Glutamatergic neuron (in vitro differentiated cells): ENCODE measurements around the gene LBX1. TPM values are rescaled to one million over a fixed set of nuclear protein-coding genes. Genes with fewer than 3 reads are reported as not detected.

ENCODE experiments used
- DNase-seq: peaks from one replicate; pipeline ENCODE4 v3.0.0; 2022
- H3K27ac Mint-ChIP-seq: one replicate; pipeline ENCODE4 v1.8.0; 2020; ENCODE audit warnings: mild to moderate bottlenecking, mixed read lengths, inconsistent platforms; ENCODE audit not compliant: unreplicated experiment
- H3K27me3 Mint-ChIP-seq: one replicate; pipeline ENCODE4 v1.8.0; 2020; ENCODE audit warnings: mild to moderate bottlenecking, moderate library complexity, mixed read lengths, inconsistent platforms; ENCODE audit not compliant: unreplicated experiment
- H3K36me3 Mint-ChIP-seq: one replicate; pipeline ENCODE4 v1.8.0; 2020; ENCODE audit warnings: mild to moderate bottlenecking, mixed read lengths, inconsistent platforms; ENCODE audit not compliant: unreplicated experiment
- H3K4me1 Mint-ChIP-seq: one replicate; pipeline ENCODE4 v1.8.0; 2020; ENCODE audit warnings: mild to moderate bottlenecking, low read depth, mixed read lengths, inconsistent platforms; ENCODE audit not compliant: unreplicated experiment
- H3K4me3 Mint-ChIP-seq: one replicate; pipeline ENCODE4 v1.8.0; 2020; ENCODE audit warnings: mild to moderate bottlenecking, mixed read lengths, inconsistent platforms; ENCODE audit not compliant: unreplicated experiment
- H3K9me3 Mint-ChIP-seq: one replicate; pipeline ENCODE4 v1.8.0; 2020; ENCODE audit warnings: mild to moderate bottlenecking, moderate library complexity, mixed read lengths, inconsistent platforms; ENCODE audit not compliant: unreplicated experiment
- CTCF ChIP-seq: fragments of 200-600 bp; sonication (generic); IDR thresholded peaks from one replicate; pipeline ENCODE4 v1.5.0; 2021; ENCODE audit not compliant: partially characterized antibody, unreplicated experiment
- total RNA-seq: library from RNA; stranded (reverse); fragmentation: NEBNext Ultra II Directional; extraction: Animal tissue kit (Norgen Biotek cat#: 25700); gene quantifications from one replicate; pipeline ENCODE4 v1.2.1, GENCODE V29; 2021; ENCODE audit not compliant: unreplicated experiment

The LBX1 gene
- total RNA-seq, 1 donor from 2014 or later, result not detected

- Mint-ChIP-seq H3K27me3 (peaks cover 39% of the 10 kb centered on the region), H3K4me3 (peak overlapping the region; percentile 32), H3K4me1 (peaks cover 12% of the 10 kb centered on the region), H3K36me3 (no peaks in the 10 kb centered on the region), H3K9me3 (peaks cover 7% of the 10 kb centered on the region), H3K27ac (no peak overlapping the region)
- no peak for TF ChIP-seq CTCF
- DNase-seq, result no peak
Measured at GRCh38 chr10:101218351-101219138, 10.7 kb downstream of the LBX1 start.

- Mint-ChIP-seq H3K36me3 (no peaks in the 10 kb centered on the region), H3K4me3 (peak overlapping the region; percentile 69), H3K27ac (no peak overlapping the region), H3K4me1 (peaks cover 12% of the 10 kb centered on the region), H3K27me3 (peaks cover 39% of the 10 kb centered on the region), H3K9me3 (peaks cover 7% of the 10 kb centered on the region)
- DNase-seq, result peak; percentile 89
- peak; percentile 36 for TF ChIP-seq CTCF
Measured at GRCh38 chr10:101217450-101218281, 11.6 kb downstream of the LBX1 start.

- no peak for TF ChIP-seq CTCF
- Mint-ChIP-seq H3K4me3 (peak overlapping the region; percentile 59), H3K27me3 (peaks cover 40% of the 10 kb centered on the region), H3K36me3 (no peaks in the 10 kb centered on the region), H3K4me1 (peaks cover 12% of the 10 kb centered on the region), H3K27ac (no peak overlapping the region), H3K9me3 (peaks cover 7% of the 10 kb centered on the region)
- DNase-seq, result no peak
Measured at GRCh38 chr10:101217044-101217425, 12.2 kb downstream of the LBX1 start.

- Mint-ChIP-seq H3K4me3 (peak overlapping the region; percentile 59), H3K27me3 (peaks cover 35% of the 10 kb centered on the region), H3K36me3 (no peaks in the 10 kb centered on the region), H3K9me3 (peaks cover 5% of the 10 kb centered on the region), H3K4me1 (peaks cover 10% of the 10 kb centered on the region), H3K27ac (no peak overlapping the region)
- DNase-seq, result no peak
- TF ChIP-seq CTCF, result no peak
Measured at GRCh38 chr10:101216207-101217043, 12.8 kb downstream of the LBX1 start.
